ENCODE results near the gene ULK4. TPM values are rescaled to one million over a fixed set of nuclear protein-coding genes. Genes with fewer than 3 reads are reported as not detected.

Gene ULK4
- total RNA-seq, 1 experiment from 2014 or later, result 14.3 TPM

DNA sequence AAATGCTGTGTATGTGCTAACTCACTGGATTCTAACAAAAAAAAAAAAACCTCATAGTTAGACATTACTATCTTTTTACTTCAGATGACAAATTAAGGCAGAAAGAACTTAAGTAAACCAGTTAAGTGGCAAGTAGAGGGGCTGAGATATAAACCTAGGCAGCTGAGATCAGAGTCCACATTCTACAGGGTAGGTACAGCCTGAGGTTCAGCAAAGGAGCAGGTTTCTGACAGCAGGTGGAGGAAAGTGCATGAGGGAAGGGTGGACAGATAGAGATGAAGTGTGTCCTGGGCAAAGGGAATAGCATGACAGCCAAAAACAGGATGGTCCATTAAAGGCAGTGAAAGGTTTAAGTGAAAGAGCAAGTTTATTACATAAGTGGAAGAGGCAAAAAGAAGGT, 329.2 kb downstream of the ULK4 start:
- TF ChIP-seq, protein P1, sequence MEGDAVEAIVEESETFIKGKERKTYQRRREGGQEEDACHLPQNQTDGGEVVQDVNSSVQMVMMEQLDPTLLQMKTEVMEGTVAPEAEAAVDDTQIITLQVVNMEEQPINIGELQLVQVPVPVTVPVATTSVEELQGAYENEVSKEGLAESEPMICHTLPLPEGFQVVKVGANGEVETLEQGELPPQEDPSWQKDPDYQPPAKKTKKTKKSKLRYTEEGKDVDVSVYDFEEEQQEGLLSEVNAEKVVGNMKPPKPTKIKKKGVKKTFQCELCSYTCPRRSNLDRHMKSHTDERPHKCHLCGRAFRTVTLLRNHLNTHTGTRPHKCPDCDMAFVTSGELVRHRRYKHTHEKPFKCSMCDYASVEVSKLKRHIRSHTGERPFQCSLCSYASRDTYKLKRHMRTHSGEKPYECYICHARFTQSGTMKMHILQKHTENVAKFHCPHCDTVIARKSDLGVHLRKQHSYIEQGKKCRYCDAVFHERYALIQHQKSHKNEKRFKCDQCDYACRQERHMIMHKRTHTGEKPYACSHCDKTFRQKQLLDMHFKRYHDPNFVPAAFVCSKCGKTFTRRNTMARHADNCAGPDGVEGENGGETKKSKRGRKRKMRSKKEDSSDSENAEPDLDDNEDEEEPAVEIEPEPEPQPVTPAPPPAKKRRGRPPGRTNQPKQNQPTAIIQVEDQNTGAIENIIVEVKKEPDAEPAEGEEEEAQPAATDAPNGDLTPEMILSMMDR (IDR thresholded peaks at IDR 0.05), result no peak
- TF ChIP-seq TCF7L2 (IDR thresholded peaks at IDR 0.05; ENCODE audit: low read depth, low read length), result no peak
- no peak for TF ChIP-seq POLR2AphosphoS5 (IDR thresholded peaks at IDR 0.05; ENCODE audit: low read depth, low read length)
- TF ChIP-seq SIN3A (IDR thresholded peaks at IDR 0.05; ENCODE audit: borderline replicate concordance, insufficient read depth, low read depth, low read length), result no peak
- no peak for TF ChIP-seq REST (IDR thresholded peaks at IDR 0.05; ENCODE audit: insufficient read depth in 1 of 2, low read depth in 2 of 2, low read length in 1 of 2)
- DNase-seq (ENCODE audit: low read depth, low spot score) (no peak), ATAC-seq (no peak)
- Histone ChIP-seq H3K36me3 (ENCODE audit: control insufficient read depth, insufficient read depth, low read length) (no peaks in the 10 kb centered on the region), H3K27me3 (ENCODE audit: control insufficient read depth, insufficient read depth, low read length) (no peaks in the 10 kb centered on the region), H3K27ac (ENCODE audit: low read length) (no peak overlapping the region), H3K9me3 (ENCODE audit: control insufficient read depth, insufficient read depth, low read depth, low read length) (no peaks in the 10 kb centered on the region), H3K4me1 (ENCODE audit: control insufficient read depth, insufficient read depth, low read length) (no peaks in the 10 kb centered on the region), H3K4me3 (ENCODE audit: low read depth in 2 of 2, low read length in 2 of 2) (no peak overlapping the region)
- CTCF ChIA-PET, result no interaction called here
- in situ Hi-C loops (cut with HindIII; ENCODE audit: low pct_unique_long_range_greater_than_20kb, low sequenced_read_pairs) (no loop called here), intact Hi-C loops (cut with micrococcal nuclease; ENCODE audit: unreplicated experiment) (no loop called here)
- POLR2A ChIA-PET, result no interaction called here
- no TSS peak for BruUV-seq (replicated peaks)

DNA sequence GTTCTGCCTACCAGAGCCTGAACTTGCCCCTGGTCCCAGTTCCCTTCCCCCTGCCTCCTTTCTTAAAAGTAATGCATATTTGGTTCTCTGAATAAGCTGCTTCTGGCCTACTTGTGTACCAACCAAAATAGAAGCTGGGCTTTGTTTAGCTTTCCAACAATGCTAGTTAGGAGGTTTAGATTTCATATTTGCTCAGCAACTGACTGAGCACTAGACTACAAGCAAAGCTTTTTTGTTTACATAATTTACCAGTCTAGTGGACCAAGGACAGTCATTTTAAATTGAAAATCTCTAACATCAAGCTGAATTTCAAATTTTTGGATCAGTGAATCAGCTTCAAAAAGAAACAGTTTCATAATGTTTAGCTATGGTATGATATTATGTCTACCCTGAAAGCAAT, 331.2 kb downstream of the ULK4 start:
- intact Hi-C loops (cut with micrococcal nuclease; ENCODE audit: unreplicated experiment), result no loop called here
- ChIA-PET POLR2A (no interaction called here), CTCF (no interaction called here)
- no TSS peak for BruUV-seq (replicated peaks)
- H3K9me3 ChIP-seq (ENCODE audit: control insufficient read depth, insufficient read depth, low read depth, low read length), result no peaks in the 10 kb centered on the region
- TF ChIP-seq, protein P1 (IDR thresholded peaks at IDR 0.05), result no peak
- TF ChIP-seq POLR2AphosphoS5 (IDR thresholded peaks at IDR 0.05; ENCODE audit: low read depth, low read length), result no peak
- no peak for TF ChIP-seq REST (IDR thresholded peaks at IDR 0.05; ENCODE audit: insufficient read depth in 1 of 2, low read depth in 2 of 2, low read length in 1 of 2)
- TF ChIP-seq TCF7L2 (IDR thresholded peaks at IDR 0.05; ENCODE audit: low read depth, low read length), result no peak
- TF ChIP-seq SIN3A (IDR thresholded peaks at IDR 0.05; ENCODE audit: borderline replicate concordance, insufficient read depth, low read depth, low read length), result no peak
- DNase-seq (ENCODE audit: low read depth, low spot score) (no peak), ATAC-seq (no peak)
- no peaks in the 10 kb centered on the region for H3K36me3 ChIP-seq (ENCODE audit: control insufficient read depth, insufficient read depth, low read length)
- no peak overlapping the region for H3K27ac ChIP-seq (ENCODE audit: low read length)
- no peaks in the 10 kb centered on the region for H3K4me1 ChIP-seq (ENCODE audit: control insufficient read depth, insufficient read depth, low read length)
- H3K27me3 ChIP-seq (ENCODE audit: control insufficient read depth, insufficient read depth, low read length), result no peaks in the 10 kb centered on the region
- no peak overlapping the region for H3K4me3 ChIP-seq (ENCODE audit: low read depth in 2 of 2, low read length in 2 of 2)
- in situ Hi-C loops (cut with HindIII; ENCODE audit: low pct_unique_long_range_greater_than_20kb, low sequenced_read_pairs), result no loop called here
